Endothelial cell of umbilical vein (primary cell): ENCODE measurements around the gene BCL11A. TPM values are rescaled to one million over a fixed set of nuclear protein-coding genes. Genes with fewer than 3 reads are reported as not detected.

Source experiments
- BruUV-seq: library from RNA; stranded (reverse); fragments of 400-500 nt; replicated peaks from 2 replicates; lab custom pipeline; 2021; lab: Mats Ljungman, UMichigan
- CTCF ChIA-PET: fragments of 300-600, 350-600 bp; sonication (Branson Sonifier 250); formaldehyde crosslinking; loops from one replicate; lab custom pipeline; 2021; ENCODE audit warnings: antibody characterized with exemption, inconsistent platforms; lab: Charles Lee
- POLR2A ChIA-PET: fragments of 300-600, 350-600 bp; sonication (Branson Sonifier 250); formaldehyde crosslinking; loops from one replicate; lab custom pipeline; 2021; ENCODE audit warnings: antibody characterized with exemption, inconsistent platforms; lab: Charles Lee
- DNase-seq: peaks from one replicate; pipeline ENCODE4 v3.0.0-alpha.2; 2011; ENCODE audit warnings: low read depth, low spot score
- FAIRE-seq: peaks from 2 replicates; lab custom pipeline; 2011; peaks lifted over from hg19 to GRCh38; lab: Jason Lieb, UNC
- H2AFZ ChIP-seq: 2 replicates; pipeline ENCODE4 v1.6.0; 2012; ENCODE audit warnings: low read depth, low read length, control low read depth, inconsistent platforms
- H3K27ac ChIP-seq: 2 replicates; pipeline ENCODE4 v1.5.1; 2011; ENCODE audit warnings: low read depth, mild to moderate bottlenecking, control low read depth, low read length, moderate library complexity; ENCODE audit not compliant: insufficient read depth
- H3K27me3 ChIP-seq, 2 experiments: 2 replicates each; pipeline versions ENCODE4 v1.6.0 to v1.6.1; 2011; ENCODE audit warnings: low read length in 2 of 2, mixed read lengths in 1 of 2; ENCODE audit not compliant: control insufficient read depth in 2 of 2, insufficient read depth in 2 of 2
- H3K36me3 ChIP-seq, 2 experiments: 2 replicates in 1 of 2; 3 replicates in 1 of 2; pipeline ENCODE4 v1.5.1; 2011; ENCODE audit warnings: low read length in 2 of 2, mild to moderate bottlenecking in 1 of 2, moderate library complexity in 1 of 2; ENCODE audit not compliant: control insufficient read depth in 2 of 2, insufficient read depth in 2 of 2; ENCODE audit errors: extremely low read depth in 1 of 2
- H3K4me1 ChIP-seq: 3 replicates; pipeline ENCODE4 v1.5.1; 2011; ENCODE audit warnings: mild to moderate bottlenecking, low read length; ENCODE audit not compliant: control insufficient read depth, insufficient read depth; ENCODE audit errors: extremely low read depth
- H3K4me2 ChIP-seq: 2 replicates; pipeline ENCODE4 v1.6.1; 2011; ENCODE audit warnings: low read length, control low read depth, mixed read lengths; ENCODE audit not compliant: insufficient read depth
- H3K4me3 ChIP-seq, 3 experiments: fragments of 200-600 bp in 1 of 3; sonication (generic), shearing (Covaris generic) in 1 of 3; replicated peaks in 1 of 3; 2 replicates each; pipeline ENCODE4 v1.5.1; 2011 to 2016; ENCODE audit warnings: control low read depth in 3 of 3, low read length in 3 of 3, mild to moderate bottlenecking in 2 of 3, inconsistent platforms in 1 of 3, low read depth in 1 of 3, moderate library complexity in 1 of 3; ENCODE audit not compliant: insufficient read depth in 1 of 3
- H3K79me2 ChIP-seq: 2 replicates; pipeline ENCODE4 v1.6.0; 2012; ENCODE audit warnings: low read length, inconsistent platforms; ENCODE audit not compliant: control insufficient read depth, insufficient read depth
- H3K9ac ChIP-seq: replicated peaks from 2 replicates; pipeline ENCODE3; 2011; ENCODE audit warnings: low read length, control low read depth; ENCODE audit not compliant: insufficient read depth; ENCODE audit errors: extremely low read depth
- H3K9me1 ChIP-seq: replicated peaks from 3 replicates; pipeline ENCODE4 v1.6.0; 2011; ENCODE audit warnings: mild to moderate bottlenecking, low read length; ENCODE audit not compliant: control insufficient read depth, insufficient read depth; ENCODE audit errors: extremely low read depth
- H3K9me3 ChIP-seq: replicated peaks from 2 replicates; pipeline ENCODE4 v1.5.1; 2012; ENCODE audit warnings: low read length, inconsistent platforms; ENCODE audit not compliant: control insufficient read depth, insufficient read depth
- H4K20me1 ChIP-seq: replicated peaks from 2 replicates; pipeline ENCODE3; 2011; ENCODE audit warnings: mild to moderate bottlenecking, low read length; ENCODE audit not compliant: control insufficient read depth, insufficient read depth; ENCODE audit errors: extremely low read depth
- CTCF ChIP-seq, 2 donors: IDR thresholded peaks; 1 replicate in 1 of 2; 2 replicates in 1 of 2; pipeline ENCODE4 v1.5.1; 2011; ENCODE audit warnings: low read length in 2 of 2, mild to moderate bottlenecking in 2 of 2, moderate library complexity in 2 of 2, control low read depth in 1 of 2, inconsistent platforms in 1 of 2, low read depth in 1 of 2; ENCODE audit not compliant: insufficient read depth in 1 of 2; ENCODE audit errors: extremely low read depth in 1 of 2
- EZH2 ChIP-seq: IDR thresholded peaks from 2 replicates; pipeline ENCODE4 v1.6.1; 2012; ENCODE audit warnings: borderline replicate concordance, low read depth, mild to moderate bottlenecking, moderate library complexity, low read length, inconsistent platforms; ENCODE audit not compliant: severe bottlenecking
- GATA2 ChIP-seq: IDR thresholded peaks from 2 replicates; pipeline ENCODE4 v1.7.0; 2011; ENCODE audit warnings: low read depth, mild to moderate bottlenecking, moderate library complexity, mixed read lengths, low read length; ENCODE audit not compliant: insufficient read length, insufficient read depth
- JUN ChIP-seq: IDR thresholded peaks from 2 replicates; pipeline ENCODE4 v1.6.1; 2011; ENCODE audit warnings: borderline replicate concordance, low read depth; ENCODE audit not compliant: insufficient read length, insufficient read depth
- MYC ChIP-seq: IDR thresholded peaks from one replicate; pipeline ENCODE4 v1.6.1; 2011; ENCODE audit warnings: mild to moderate bottlenecking, low read depth, low read length
- POLR2AphosphoS5 ChIP-seq: IDR thresholded peaks from 2 replicates; pipeline ENCODE4 v1.6.1; 2012; ENCODE audit warnings: low read depth, mild to moderate bottlenecking, control low read depth, low read length, moderate library complexity; ENCODE audit not compliant: insufficient read depth
- dilution Hi-C: fragments of 300-500 bp; cut with MboI; formaldehyde crosslinking; loops from one replicate; pipeline ENCODE4 v1.15.0; 2019; ENCODE audit warnings: low sequenced_read_pairs; ENCODE audit not compliant: extremely low pct_ligation_motif_present
- intact Hi-C: fragments of 100-400 bp; cut with micrococcal nuclease; formaldehyde crosslinking; loops from one replicate; pipeline ENCODE4 v1.10.0; 2022
- polyA plus RNA-seq, 4 experiments: library from polyadenylated mRNA; depleted of rRNA in 3 of 4; stranded (reverse) in 3 of 4; unstranded in 1 of 4; fragments of >200 nt; gene quantifications; 2 replicates each; pipeline versions ENCODE4 v1.2.1 to v1.2.3, GENCODE V29; 2011 to 2012; ENCODE audit warnings: missing spikeins in 1 of 4
- total RNA-seq: library from RNA; stranded (reverse); gene quantifications from 2 replicates; pipeline ENCODE4 v1.2.3, GENCODE V29; 2021

Gene BCL11A
- total and polyA plus RNA-seq, 2 donors (not counting 3 experiments of a cell fraction or from before 2014, with no cell fraction given), result 0.12 to 0.88 TPM

GRCh38 chr2:60459851-60460250, 93.6 kb downstream of the BCL11A start:
- H3K36me3 ChIP-seq, result no peaks in the 10 kb centered on the region
- no peaks in the 10 kb centered on the region for H3K79me2 ChIP-seq
- intact Hi-C loops (no loop called here), dilution Hi-C loops (no loop called here)
- H3K4me3 ChIP-seq, result no peak overlapping the region
- H3K27me3 ChIP-seq, result no peaks in the 10 kb centered on the region
- DNase-seq (no peak), FAIRE-seq (no peak)
- no peaks in the 10 kb centered on the region for H3K9me1 ChIP-seq
- no peaks in the 10 kb centered on the region for H3K9me3 ChIP-seq
- no peak for TF ChIP-seq CTCF (IDR thresholded peaks at IDR 0.05; ENCODE audit: extremely low read depth in 1 of 2, insufficient read depth in 1 of 2, low read depth in 1 of 2, low read length in 2 of 2)
- no peak for TF ChIP-seq GATA2
- TF ChIP-seq MYC, result no peak
- TF ChIP-seq JUN, result no peak
- TF ChIP-seq EZH2, result no peak
- H3K27ac ChIP-seq, result no peak overlapping the region
- H3K4me2 ChIP-seq, result no peak overlapping the region
- H4K20me1 ChIP-seq, result no peaks in the 10 kb centered on the region
- no peak overlapping the region for H3K9ac ChIP-seq
- ChIA-PET POLR2A (interaction anchor here (0.6 kb wide), 1 partner anchor 240 kb away, joined by 3 read pairs; no protein-coding TSS in a partner anchor), CTCF (no interaction called here)
- no peak overlapping the region for H2AFZ ChIP-seq
- no TSS peak for BruUV-seq
- H3K4me1 ChIP-seq, result no peaks in the 10 kb centered on the region

GRCh38 chr2:60456115-60456770, 97.2 kb downstream of the BCL11A start:
- Histone ChIP-seq H3K9me3 (no peaks in the 10 kb centered on the region), H3K4me1 (no peaks in the 10 kb centered on the region), H3K36me3 (no peaks in the 10 kb centered on the region), H4K20me1 (no peaks in the 10 kb centered on the region), H3K9ac (no peak overlapping the region), H3K27me3 (no peaks in the 10 kb centered on the region), H2AFZ (no peak overlapping the region), H3K27ac (no peak overlapping the region), H3K4me3 (no peak overlapping the region), H3K79me2 (no peaks in the 10 kb centered on the region), H3K9me1 (no peaks in the 10 kb centered on the region), H3K4me2 (no peak overlapping the region)
- ChIA-PET CTCF (no interaction called here), POLR2A (no interaction called here)
- intact Hi-C loops, result no loop called here
- DNase-seq (no peak), FAIRE-seq (no peak)
- dilution Hi-C loops, result no loop called here
- no TSS peak for BruUV-seq
- TF ChIP-seq GATA2 (no peak), CTCF (IDR thresholded peaks at IDR 0.05; ENCODE audit: extremely low read depth in 1 of 2, insufficient read depth in 1 of 2, low read depth in 1 of 2, low read length in 2 of 2) (no peak), POLR2AphosphoS5 (no peak)
